ENCODE data around the gene CENPC. TPM values are rescaled to one million over a fixed set of nuclear protein-coding genes. Genes with fewer than 3 reads are reported as not detected.
"Not testable (repeated sequence)": the region's sequence is repeated elsewhere in the genome, so short reads cannot be mapped to it uniquely, and the experiment has no call there.

Gene CENPC
- total RNA-seq, 1 experiment from 2014 or later, result 17.5 TPM

GRCh38 chr4:67552146-67552792, 7.0 kb upstream of the CENPC start:
- DNase-seq (ENCODE audit: low read depth), result not testable (repeated sequence)

GRCh38 chr4:67550857-67551256, 5.6 kb upstream of the CENPC start:
- DNase-seq (ENCODE audit: low read depth), result no peak

- DNase-seq (ENCODE audit: low read depth), result no peak
Observed at GRCh38 chr4:67550451-67550850, 5.1 kb upstream of the CENPC start.

GRCh38 chr4:67549123-67549522, 3.8 kb upstream of the CENPC start:
- DNase-seq (ENCODE audit: low read depth), result peak; percentile 15

GRCh38 chr4:67546971-67547370, 1.7 kb upstream of the CENPC start:
- DNase-seq (ENCODE audit: low read depth), result peak; percentile 7

- peak; percentile 2 for DNase-seq (ENCODE audit: low read depth)
Observed at GRCh38 chr4:67546004-67546356, 677 bp upstream of the CENPC start.

- DNase-seq (ENCODE audit: low read depth), result no peak
Observed at GRCh38 chr4:67542076-67542475, 3.2 kb downstream of the CENPC start.

GRCh38 chr4:67539830-67540229, 5.5 kb downstream of the CENPC start:
- no peak for DNase-seq (ENCODE audit: low read depth)

GRCh38 chr4:67535280-67535840, 9.9 kb downstream of the CENPC start:
- DNase-seq (ENCODE audit: low read depth), result no peak

GRCh38 chr4:67533112-67533511, 12.2 kb downstream of the CENPC start:
- no peak for DNase-seq (ENCODE audit: low read depth)

- not testable (repeated sequence) for DNase-seq (ENCODE audit: low read depth)
Observed at GRCh38 chr4:67532397-67532796, 12.9 kb downstream of the CENPC start.

GRCh38 chr4:67531379-67531962, 13.8 kb downstream of the CENPC start:
- DNase-seq (ENCODE audit: low read depth), result no peak

GRCh38 chr4:67524140-67524539, 21.2 kb downstream of the CENPC start:
- not testable (repeated sequence) for DNase-seq (ENCODE audit: low read depth)

GRCh38 chr4:67522851-67523671, 22.2 kb downstream of the CENPC start:
- peak; percentile 28 for DNase-seq (ENCODE audit: low read depth)

- DNase-seq (ENCODE audit: low read depth), result no peak
Observed at GRCh38 chr4:67522230-67522629, 23.1 kb downstream of the CENPC start.

GRCh38 chr4:67521506-67521905, 23.8 kb downstream of the CENPC start:
- no peak for DNase-seq (ENCODE audit: low read depth)

GRCh38 chr4:67520141-67520540, 25.2 kb downstream of the CENPC start:
- no peak for DNase-seq (ENCODE audit: low read depth)

- no peak for DNase-seq (ENCODE audit: low read depth)
Observed at GRCh38 chr4:67512501-67512900, 32.8 kb downstream of the CENPC start.

GRCh38 chr4:67500373-67500772, 44.9 kb downstream of the CENPC start:
- DNase-seq (ENCODE audit: low read depth), result no peak

- no peak for DNase-seq (ENCODE audit: low read depth)
Observed at GRCh38 chr4:67499799-67500198, 45.5 kb downstream of the CENPC start.

GRCh38 chr4:67483868-67484602, 61.3 kb downstream of the CENPC start:
- DNase-seq (ENCODE audit: low read depth), result peak; percentile 50

- DNase-seq (ENCODE audit: low read depth), result no peak
Observed at GRCh38 chr4:67480810-67481209, 64.5 kb downstream of the CENPC start.

All from RPMI7951 (cell line).